MM.1S (cell line): ENCODE measurements around the gene GAL.

ENCODE experiments used
- DNase-seq: peaks from one replicate; pipeline ENCODE4 v3.0.0-alpha.2; 2015
- H2AFZ ChIP-seq: fragments of 300-600 bp; sonication (generic); 2 replicates; pipeline ENCODE4 v1.6.0; 2016; ENCODE audit warnings: antibody characterized with exemption, low read length
- H3F3A ChIP-seq: fragments of 300-600 bp; sonication (generic); 2 replicates; pipeline ENCODE4 v1.6.1; 2016; ENCODE audit warnings: mild to moderate bottlenecking, antibody characterized with exemption, low read length, moderate library complexity, mixed read lengths; ENCODE audit not compliant: insufficient read depth
- H3K27ac ChIP-seq: fragments of 300-600 bp; sonication (generic); 2 replicates; pipeline ENCODE4 v1.5.1; 2016; ENCODE audit warnings: mild to moderate bottlenecking, low read length
- H3K27me3 ChIP-seq: fragments of 300-600 bp; sonication (generic); replicated peaks from 2 replicates; pipeline ENCODE4 v1.6.0; 2016; ENCODE audit warnings: low read length; ENCODE audit not compliant: insufficient read depth
- H3K36me3 ChIP-seq: fragments of 300-600 bp; sonication (generic); replicated peaks from 2 replicates; pipeline ENCODE4 v1.6.1; 2016; ENCODE audit warnings: mild to moderate bottlenecking, low read length, mixed read lengths; ENCODE audit not compliant: insufficient read depth
- H3K4me1 ChIP-seq: fragments of 300-600 bp; sonication (generic); 2 replicates; pipeline ENCODE4 v1.6.1; 2016; ENCODE audit warnings: low read length, mixed read lengths
- H3K4me2 ChIP-seq: fragments of 300-600 bp; sonication (generic); 2 replicates; pipeline ENCODE4 v1.6.0; 2016; ENCODE audit warnings: low read depth, low read length
- H3K4me3 ChIP-seq: fragments of 300-600 bp; sonication (generic); 2 replicates; pipeline ENCODE4 v1.5.1; 2016; ENCODE audit warnings: low read length, mixed read lengths
- H3K79me2 ChIP-seq: fragments of 300-600 bp; sonication (generic); 2 replicates; pipeline ENCODE4 v1.6.1; 2016; ENCODE audit warnings: mixed run types, low read length, mixed read lengths
- H3K9ac ChIP-seq: fragments of 300-600 bp; sonication (generic); 2 replicates; pipeline ENCODE4 v1.6.1; 2016; ENCODE audit warnings: low read length, mixed read lengths
- H3K9me2 ChIP-seq: fragments of 300-600 bp; sonication (generic); replicated peaks from 2 replicates; pipeline ENCODE4 v1.6.1; 2016; ENCODE audit warnings: mild to moderate bottlenecking, low read length, mixed read lengths; ENCODE audit not compliant: insufficient read depth
- H3K9me3 ChIP-seq: fragments of 300-600 bp; sonication (generic); replicated peaks from 2 replicates; pipeline ENCODE4 v1.6.1; 2016; ENCODE audit warnings: mild to moderate bottlenecking, low read length, mixed read lengths; ENCODE audit not compliant: insufficient read depth
- H4K20me1 ChIP-seq: fragments of 300-600 bp; sonication (generic); 2 replicates; pipeline ENCODE4 v1.6.1; 2016; ENCODE audit warnings: mild to moderate bottlenecking, low read length, moderate library complexity, mixed read lengths; ENCODE audit not compliant: insufficient read depth
- CTCF ChIP-seq: fragments of 300-600 bp; sonication (generic); IDR thresholded peaks from 2 replicates; pipeline ENCODE4 v1.5.1; 2016; ENCODE audit warnings: antibody characterized with exemption, low read length, mixed read lengths
- EZH2 ChIP-seq: fragments of 300-600 bp; sonication (generic); optimal IDR thresholded peaks from 2 replicates; pipeline ENCODE3; 2017; ENCODE audit warnings: low read depth, mild to moderate bottlenecking, antibody characterized with exemption, low read length, mixed read lengths
- EZH2phosphoT487 ChIP-seq: fragments of 300-600 bp; sonication (generic); IDR thresholded peaks from 2 replicates; pipeline ENCODE4 v1.6.1; 2018; ENCODE audit warnings: antibody characterized with exemption, low read length

Gene GAL

GRCh38 chr11:68724293-68724692 is 39.9 kb downstream of the GAL start:
- no peak for TF ChIP-seq EZH2phosphoT487
- Histone ChIP-seq H3F3A (no peaks in the 10 kb centered on the region), H4K20me1 (no peaks in the 10 kb centered on the region), H3K27ac (no peak overlapping the region), H3K9ac (no peak overlapping the region), H3K4me3 (no peak overlapping the region), H3K9me3 (no peaks in the 10 kb centered on the region), H3K79me2 (no peaks in the 10 kb centered on the region), H3K9me2 (no peaks in the 10 kb centered on the region), H3K36me3 (no peaks in the 10 kb centered on the region), H2AFZ (no peak overlapping the region), H3K4me1 (no peaks in the 10 kb centered on the region), H3K4me2 (no peak overlapping the region), H3K27me3 (no peaks in the 10 kb centered on the region)
- DNase-seq: no peak

GRCh38 chr11:68727783-68728182 is 43.4 kb downstream of the GAL start:
- H4K20me1 ChIP-seq: no peaks in the 10 kb centered on the region
- TF ChIP-seq CTCF (no peak), EZH2 (no peak), EZH2phosphoT487 (no peak)
- H3K9me2 ChIP-seq: no peaks in the 10 kb centered on the region
- H3K36me3 ChIP-seq: no peaks in the 10 kb centered on the region
- no peaks in the 10 kb centered on the region for H3K79me2 ChIP-seq
- no peak overlapping the region for H3K27ac ChIP-seq
- H2AFZ ChIP-seq: no peak overlapping the region
- DNase-seq: no peak
- H3K27me3 ChIP-seq: no peaks in the 10 kb centered on the region
- no peaks in the 10 kb centered on the region for H3F3A ChIP-seq
- H3K9ac ChIP-seq: no peak overlapping the region
- no peak overlapping the region for H3K4me2 ChIP-seq
- no peak overlapping the region for H3K4me3 ChIP-seq
- H3K9me3 ChIP-seq: no peaks in the 10 kb centered on the region
- H3K4me1 ChIP-seq: no peaks in the 10 kb centered on the region

GRCh38 chr11:68734111-68734510 is 49.8 kb downstream of the GAL start:
- Histone ChIP-seq H3K4me1 (no peaks in the 10 kb centered on the region), H3K27ac (no peak overlapping the region), H3K9me2 (no peaks in the 10 kb centered on the region), H4K20me1 (no peaks in the 10 kb centered on the region), H3K36me3 (no peaks in the 10 kb centered on the region), H3K79me2 (no peaks in the 10 kb centered on the region), H3K27me3 (no peaks in the 10 kb centered on the region), H3K9ac (no peak overlapping the region), H3K9me3 (no peaks in the 10 kb centered on the region), H3K4me2 (no peak overlapping the region), H3F3A (no peaks in the 10 kb centered on the region), H2AFZ (no peak overlapping the region), H3K4me3 (no peak overlapping the region)
- no peak for DNase-seq
- TF ChIP-seq EZH2: no peak
- no peak for TF ChIP-seq CTCF
- TF ChIP-seq EZH2phosphoT487: no peak

- Histone ChIP-seq H3K9me3 (no peaks in the 10 kb centered on the region), H3K4me1 (no peaks in the 10 kb centered on the region), H3K4me3 (no peak overlapping the region), H3F3A (no peaks in the 10 kb centered on the region), H3K4me2 (no peak overlapping the region), H3K9ac (no peak overlapping the region), H2AFZ (no peak overlapping the region), H3K79me2 (no peaks in the 10 kb centered on the region), H3K27ac (no peak overlapping the region), H3K36me3 (no peaks in the 10 kb centered on the region), H4K20me1 (no peaks in the 10 kb centered on the region), H3K9me2 (no peaks in the 10 kb centered on the region), H3K27me3 (no peaks in the 10 kb centered on the region)
- DNase-seq: no peak
- TF ChIP-seq EZH2 (no peak), CTCF (no peak), EZH2phosphoT487 (no peak)
These were observed 50.8 kb downstream of the GAL start for GRCh38 chr11:68735125-68735524.
